HEK293 (cell line): Measurements from ENCODE around the gene MBD1.

Experiments used
- IKZF3 ChIP-seq: fragments of 450-650 bp; IDR thresholded peaks from 2 replicates; pipeline ENCODE4 v1.5.0; 2018; ENCODE audit warnings: missing biosample characterization, mild to moderate bottlenecking, missing genetic modification characterization, moderate library complexity
- KLF7 ChIP-seq: fragments of 450-650 bp; formaldehyde crosslinking; IDR thresholded peaks from 2 replicates; pipeline ENCODE4 v1.5.1; 2016; ENCODE audit warnings: missing biosample characterization, missing genetic modification characterization, borderline replicate concordance
- MYNN ChIP-seq: fragments of 450-650 bp; formaldehyde crosslinking; IDR thresholded peaks from 2 replicates; pipeline ENCODE4 v1.5.1; 2016; ENCODE audit warnings: missing biosample characterization, missing genetic modification characterization, borderline replicate concordance
- ZBTB21 ChIP-seq: fragments of 450-650 bp; formaldehyde crosslinking; IDR thresholded peaks from 2 replicates; pipeline ENCODE4 v1.5.1; 2017; ENCODE audit warnings: missing biosample characterization, missing genetic modification characterization
- ZEB2 ChIP-seq: fragments of 450-650 bp; formaldehyde crosslinking; IDR thresholded peaks from 2 replicates; pipeline ENCODE4 v1.5.1; 2016; ENCODE audit warnings: missing biosample characterization, missing genetic modification characterization
- ZNF184 ChIP-seq: fragments of 450-650 bp; IDR thresholded peaks from 2 replicates; pipeline ENCODE4 v1.5.1; 2018; ENCODE audit warnings: missing biosample characterization, mild to moderate bottlenecking, missing genetic modification characterization
- ZNF473 ChIP-seq: fragments of 450-650 bp; formaldehyde crosslinking; IDR thresholded peaks from 2 replicates; pipeline ENCODE4 v1.5.1; 2017; ENCODE audit warnings: missing biosample characterization, missing genetic modification characterization
- ZNF580 ChIP-seq: fragments of 450-650 bp; formaldehyde crosslinking; IDR thresholded peaks from 2 replicates; pipeline ENCODE4 v1.5.1; 2016; ENCODE audit warnings: missing biosample characterization, missing genetic modification characterization
- TF ChIP-seq, protein P1 (sequence below): fragments of 450-650 bp; formaldehyde crosslinking; IDR thresholded peaks from 2 replicates; pipeline ENCODE4 v1.5.1; 2016; ENCODE audit warnings: missing biosample characterization, missing genetic modification characterization
- TF ChIP-seq, protein P2 (sequence below): fragments of 450-650 bp; formaldehyde crosslinking; IDR thresholded peaks from 2 replicates; pipeline ENCODE4 v1.5.1; 2017; ENCODE audit warnings: missing biosample characterization, missing genetic modification characterization
- TF ChIP-seq, protein P3 (sequence below): fragments of 450-650 bp; IDR thresholded peaks from 2 replicates; pipeline ENCODE4 v1.5.1; 2018; ENCODE audit warnings: missing biosample characterization, mild to moderate bottlenecking, missing genetic modification characterization
- TF ChIP-seq, protein P4 (sequence below): fragments of 450-650 bp; formaldehyde crosslinking; IDR thresholded peaks from 2 replicates; pipeline ENCODE4 v1.5.1; 2016; ENCODE audit warnings: missing biosample characterization, missing genetic modification characterization, borderline replicate concordance
- TF ChIP-seq, protein P5 (sequence below): fragments of 450-650 bp; IDR thresholded peaks from 2 replicates; pipeline ENCODE4 v1.5.1; 2018; ENCODE audit warnings: missing biosample characterization, missing genetic modification characterization
- TF ChIP-seq, protein P6 (sequence below): fragments of 450-650 bp; formaldehyde crosslinking; IDR thresholded peaks from 2 replicates; pipeline ENCODE4 v1.5.1; 2016; ENCODE audit warnings: missing biosample characterization, missing genetic modification characterization, borderline replicate concordance

GRCh38 chr18:50281972-50282520 is 723 bp upstream of the MBD1 start:
- TF ChIP-seq ZEB2 (tag by site-specific recombination) = no peak
- TF ChIP-seq, protein P1, sequence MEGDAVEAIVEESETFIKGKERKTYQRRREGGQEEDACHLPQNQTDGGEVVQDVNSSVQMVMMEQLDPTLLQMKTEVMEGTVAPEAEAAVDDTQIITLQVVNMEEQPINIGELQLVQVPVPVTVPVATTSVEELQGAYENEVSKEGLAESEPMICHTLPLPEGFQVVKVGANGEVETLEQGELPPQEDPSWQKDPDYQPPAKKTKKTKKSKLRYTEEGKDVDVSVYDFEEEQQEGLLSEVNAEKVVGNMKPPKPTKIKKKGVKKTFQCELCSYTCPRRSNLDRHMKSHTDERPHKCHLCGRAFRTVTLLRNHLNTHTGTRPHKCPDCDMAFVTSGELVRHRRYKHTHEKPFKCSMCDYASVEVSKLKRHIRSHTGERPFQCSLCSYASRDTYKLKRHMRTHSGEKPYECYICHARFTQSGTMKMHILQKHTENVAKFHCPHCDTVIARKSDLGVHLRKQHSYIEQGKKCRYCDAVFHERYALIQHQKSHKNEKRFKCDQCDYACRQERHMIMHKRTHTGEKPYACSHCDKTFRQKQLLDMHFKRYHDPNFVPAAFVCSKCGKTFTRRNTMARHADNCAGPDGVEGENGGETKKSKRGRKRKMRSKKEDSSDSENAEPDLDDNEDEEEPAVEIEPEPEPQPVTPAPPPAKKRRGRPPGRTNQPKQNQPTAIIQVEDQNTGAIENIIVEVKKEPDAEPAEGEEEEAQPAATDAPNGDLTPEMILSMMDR (tag by site-specific recombination) = no peak; the same call in 1 of the 2 replicates
- no peak for TF ChIP-seq ZNF580 (tag by site-specific recombination)
- TF ChIP-seq, protein P2, sequence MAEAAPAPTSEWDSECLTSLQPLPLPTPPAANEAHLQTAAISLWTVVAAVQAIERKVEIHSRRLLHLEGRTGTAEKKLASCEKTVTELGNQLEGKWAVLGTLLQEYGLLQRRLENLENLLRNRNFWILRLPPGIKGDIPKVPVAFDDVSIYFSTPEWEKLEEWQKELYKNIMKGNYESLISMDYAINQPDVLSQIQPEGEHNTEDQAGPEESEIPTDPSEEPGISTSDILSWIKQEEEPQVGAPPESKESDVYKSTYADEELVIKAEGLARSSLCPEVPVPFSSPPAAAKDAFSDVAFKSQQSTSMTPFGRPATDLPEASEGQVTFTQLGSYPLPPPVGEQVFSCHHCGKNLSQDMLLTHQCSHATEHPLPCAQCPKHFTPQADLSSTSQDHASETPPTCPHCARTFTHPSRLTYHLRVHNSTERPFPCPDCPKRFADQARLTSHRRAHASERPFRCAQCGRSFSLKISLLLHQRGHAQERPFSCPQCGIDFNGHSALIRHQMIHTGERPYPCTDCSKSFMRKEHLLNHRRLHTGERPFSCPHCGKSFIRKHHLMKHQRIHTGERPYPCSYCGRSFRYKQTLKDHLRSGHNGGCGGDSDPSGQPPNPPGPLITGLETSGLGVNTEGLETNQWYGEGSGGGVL (tag by site-specific recombination) = no peak
- TF ChIP-seq, protein P3, sequence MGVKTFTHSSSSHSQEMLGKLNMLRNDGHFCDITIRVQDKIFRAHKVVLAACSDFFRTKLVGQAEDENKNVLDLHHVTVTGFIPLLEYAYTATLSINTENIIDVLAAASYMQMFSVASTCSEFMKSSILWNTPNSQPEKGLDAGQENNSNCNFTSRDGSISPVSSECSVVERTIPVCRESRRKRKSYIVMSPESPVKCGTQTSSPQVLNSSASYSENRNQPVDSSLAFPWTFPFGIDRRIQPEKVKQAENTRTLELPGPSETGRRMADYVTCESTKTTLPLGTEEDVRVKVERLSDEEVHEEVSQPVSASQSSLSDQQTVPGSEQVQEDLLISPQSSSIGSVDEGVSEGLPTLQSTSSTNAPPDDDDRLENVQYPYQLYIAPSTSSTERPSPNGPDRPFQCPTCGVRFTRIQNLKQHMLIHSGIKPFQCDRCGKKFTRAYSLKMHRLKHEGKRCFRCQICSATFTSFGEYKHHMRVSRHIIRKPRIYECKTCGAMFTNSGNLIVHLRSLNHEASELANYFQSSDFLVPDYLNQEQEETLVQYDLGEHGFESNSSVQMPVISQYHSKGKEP (tag by site-specific recombination) = no peak
- TF ChIP-seq IKZF3 (tag by site-specific recombination) = no peak
- no peak for TF ChIP-seq ZNF473
- no peak for TF ChIP-seq MYNN (tag by site-specific recombination)
- TF ChIP-seq, protein P4, sequence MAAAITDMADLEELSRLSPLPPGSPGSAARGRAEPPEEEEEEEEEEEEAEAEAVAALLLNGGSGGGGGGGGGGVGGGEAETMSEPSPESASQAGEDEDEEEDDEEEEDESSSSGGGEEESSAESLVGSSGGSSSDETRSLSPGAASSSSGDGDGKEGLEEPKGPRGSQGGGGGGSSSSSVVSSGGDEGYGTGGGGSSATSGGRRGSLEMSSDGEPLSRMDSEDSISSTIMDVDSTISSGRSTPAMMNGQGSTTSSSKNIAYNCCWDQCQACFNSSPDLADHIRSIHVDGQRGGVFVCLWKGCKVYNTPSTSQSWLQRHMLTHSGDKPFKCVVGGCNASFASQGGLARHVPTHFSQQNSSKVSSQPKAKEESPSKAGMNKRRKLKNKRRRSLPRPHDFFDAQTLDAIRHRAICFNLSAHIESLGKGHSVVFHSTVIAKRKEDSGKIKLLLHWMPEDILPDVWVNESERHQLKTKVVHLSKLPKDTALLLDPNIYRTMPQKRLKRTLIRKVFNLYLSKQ (tag by site-specific recombination) = no peak
- no peak for TF ChIP-seq ZBTB21 (tag by site-specific recombination)
- no peak for TF ChIP-seq KLF7
- TF ChIP-seq ZNF184 (tag by site-specific recombination) = no peak
- TF ChIP-seq, protein P5, sequence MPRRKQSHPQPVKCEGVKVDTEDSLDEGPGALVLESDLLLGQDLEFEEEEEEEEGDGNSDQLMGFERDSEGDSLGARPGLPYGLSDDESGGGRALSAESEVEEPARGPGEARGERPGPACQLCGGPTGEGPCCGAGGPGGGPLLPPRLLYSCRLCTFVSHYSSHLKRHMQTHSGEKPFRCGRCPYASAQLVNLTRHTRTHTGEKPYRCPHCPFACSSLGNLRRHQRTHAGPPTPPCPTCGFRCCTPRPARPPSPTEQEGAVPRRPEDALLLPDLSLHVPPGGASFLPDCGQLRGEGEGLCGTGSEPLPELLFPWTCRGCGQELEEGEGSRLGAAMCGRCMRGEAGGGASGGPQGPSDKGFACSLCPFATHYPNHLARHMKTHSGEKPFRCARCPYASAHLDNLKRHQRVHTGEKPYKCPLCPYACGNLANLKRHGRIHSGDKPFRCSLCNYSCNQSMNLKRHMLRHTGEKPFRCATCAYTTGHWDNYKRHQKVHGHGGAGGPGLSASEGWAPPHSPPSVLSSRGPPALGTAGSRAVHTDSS (tag by site-specific recombination) = no peak
- TF ChIP-seq, protein P6, sequence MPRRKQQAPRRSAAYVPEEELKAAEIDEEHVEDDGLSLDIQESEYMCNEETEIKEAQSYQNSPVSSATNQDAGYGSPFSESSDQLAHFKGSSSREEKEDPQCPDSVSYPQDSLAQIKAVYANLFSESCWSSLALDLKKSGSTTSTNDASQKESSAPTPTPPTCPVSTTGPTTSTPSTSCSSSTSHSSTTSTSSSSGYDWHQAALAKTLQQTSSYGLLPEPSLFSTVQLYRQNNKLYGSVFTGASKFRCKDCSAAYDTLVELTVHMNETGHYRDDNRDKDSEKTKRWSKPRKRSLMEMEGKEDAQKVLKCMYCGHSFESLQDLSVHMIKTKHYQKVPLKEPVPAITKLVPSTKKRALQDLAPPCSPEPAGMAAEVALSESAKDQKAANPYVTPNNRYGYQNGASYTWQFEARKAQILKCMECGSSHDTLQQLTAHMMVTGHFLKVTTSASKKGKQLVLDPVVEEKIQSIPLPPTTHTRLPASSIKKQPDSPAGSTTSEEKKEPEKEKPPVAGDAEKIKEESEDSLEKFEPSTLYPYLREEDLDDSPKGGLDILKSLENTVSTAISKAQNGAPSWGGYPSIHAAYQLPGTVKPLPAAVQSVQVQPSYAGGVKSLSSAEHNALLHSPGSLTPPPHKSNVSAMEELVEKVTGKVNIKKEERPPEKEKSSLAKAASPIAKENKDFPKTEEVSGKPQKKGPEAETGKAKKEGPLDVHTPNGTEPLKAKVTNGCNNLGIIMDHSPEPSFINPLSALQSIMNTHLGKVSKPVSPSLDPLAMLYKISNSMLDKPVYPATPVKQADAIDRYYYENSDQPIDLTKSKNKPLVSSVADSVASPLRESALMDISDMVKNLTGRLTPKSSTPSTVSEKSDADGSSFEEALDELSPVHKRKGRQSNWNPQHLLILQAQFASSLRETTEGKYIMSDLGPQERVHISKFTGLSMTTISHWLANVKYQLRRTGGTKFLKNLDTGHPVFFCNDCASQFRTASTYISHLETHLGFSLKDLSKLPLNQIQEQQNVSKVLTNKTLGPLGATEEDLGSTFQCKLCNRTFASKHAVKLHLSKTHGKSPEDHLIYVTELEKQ = no peak
